ENCODE data around the gene ATRX. TPM values are rescaled to one million over a fixed set of nuclear protein-coding genes. Genes with fewer than 3 reads are reported as not detected.

The ATRX gene
- total RNA-seq, 4 donors from 2014 or later: 86.5 to 148 (median 114) TPM

DNA sequence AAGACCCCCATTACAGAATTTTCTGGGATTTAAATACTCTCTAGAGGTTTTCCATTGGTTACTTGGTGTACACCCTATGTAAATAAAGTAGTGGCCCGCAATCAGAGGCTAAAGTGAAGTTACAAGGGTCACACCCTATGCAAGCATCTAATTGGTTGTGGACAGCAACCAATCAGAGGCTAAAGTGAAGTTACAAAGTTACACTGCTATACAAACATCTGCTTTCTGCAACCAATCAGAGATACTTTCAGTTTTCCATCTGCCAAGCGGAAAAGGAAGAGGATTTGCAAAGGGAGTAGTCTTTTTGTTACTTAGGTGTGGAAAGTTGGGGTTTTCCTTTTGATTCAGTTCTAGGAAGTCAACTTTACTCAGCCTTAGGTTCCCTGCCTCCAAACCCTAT is 2.0 kb upstream of the ATRX start:
- TF ChIP-seq, protein P1, sequence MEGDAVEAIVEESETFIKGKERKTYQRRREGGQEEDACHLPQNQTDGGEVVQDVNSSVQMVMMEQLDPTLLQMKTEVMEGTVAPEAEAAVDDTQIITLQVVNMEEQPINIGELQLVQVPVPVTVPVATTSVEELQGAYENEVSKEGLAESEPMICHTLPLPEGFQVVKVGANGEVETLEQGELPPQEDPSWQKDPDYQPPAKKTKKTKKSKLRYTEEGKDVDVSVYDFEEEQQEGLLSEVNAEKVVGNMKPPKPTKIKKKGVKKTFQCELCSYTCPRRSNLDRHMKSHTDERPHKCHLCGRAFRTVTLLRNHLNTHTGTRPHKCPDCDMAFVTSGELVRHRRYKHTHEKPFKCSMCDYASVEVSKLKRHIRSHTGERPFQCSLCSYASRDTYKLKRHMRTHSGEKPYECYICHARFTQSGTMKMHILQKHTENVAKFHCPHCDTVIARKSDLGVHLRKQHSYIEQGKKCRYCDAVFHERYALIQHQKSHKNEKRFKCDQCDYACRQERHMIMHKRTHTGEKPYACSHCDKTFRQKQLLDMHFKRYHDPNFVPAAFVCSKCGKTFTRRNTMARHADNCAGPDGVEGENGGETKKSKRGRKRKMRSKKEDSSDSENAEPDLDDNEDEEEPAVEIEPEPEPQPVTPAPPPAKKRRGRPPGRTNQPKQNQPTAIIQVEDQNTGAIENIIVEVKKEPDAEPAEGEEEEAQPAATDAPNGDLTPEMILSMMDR (IDR thresholded peaks at IDR 0.05; ENCODE audit: low read depth): no peak

DNA sequence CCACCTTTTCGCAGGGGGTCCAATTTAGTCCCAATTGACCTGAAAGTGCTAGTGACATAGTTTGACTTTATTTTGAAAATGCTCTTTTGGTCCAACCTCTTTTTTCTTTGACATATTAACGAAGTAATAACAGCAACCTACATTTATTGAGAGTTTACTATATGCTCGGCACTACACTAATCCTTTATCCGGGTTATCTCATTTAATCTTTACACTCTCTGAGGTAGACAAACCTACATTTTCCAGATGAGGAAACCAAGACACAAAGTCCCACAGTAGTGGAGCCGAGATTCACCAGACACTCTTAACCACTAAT is 307 bp upstream of the ATRX start:
- TF ChIP-seq, protein P1 (IDR thresholded peaks at IDR 0.05; ENCODE audit: low read depth): no peak

DNA sequence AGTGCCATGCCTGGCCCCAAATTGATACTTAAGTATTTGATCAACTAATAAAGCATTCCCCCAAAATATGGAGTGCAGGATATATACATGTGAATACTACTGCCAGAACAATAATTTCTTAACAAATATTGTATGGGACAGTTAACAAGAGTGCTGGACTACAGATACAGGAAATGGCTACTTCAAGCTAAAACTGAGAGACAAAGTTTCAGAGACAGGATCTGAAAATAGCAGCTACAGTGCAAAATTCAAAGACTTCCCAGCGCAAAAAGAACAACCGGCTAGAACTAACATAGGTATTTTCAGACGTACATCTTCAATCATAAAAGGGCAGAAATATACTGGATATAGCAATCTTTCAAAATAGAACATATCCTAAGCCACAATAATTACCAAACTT is 6.3 kb downstream of the ATRX start:
- TF ChIP-seq, protein P1 (IDR thresholded peaks at IDR 0.05; ENCODE audit: low read depth): no peak

DNA sequence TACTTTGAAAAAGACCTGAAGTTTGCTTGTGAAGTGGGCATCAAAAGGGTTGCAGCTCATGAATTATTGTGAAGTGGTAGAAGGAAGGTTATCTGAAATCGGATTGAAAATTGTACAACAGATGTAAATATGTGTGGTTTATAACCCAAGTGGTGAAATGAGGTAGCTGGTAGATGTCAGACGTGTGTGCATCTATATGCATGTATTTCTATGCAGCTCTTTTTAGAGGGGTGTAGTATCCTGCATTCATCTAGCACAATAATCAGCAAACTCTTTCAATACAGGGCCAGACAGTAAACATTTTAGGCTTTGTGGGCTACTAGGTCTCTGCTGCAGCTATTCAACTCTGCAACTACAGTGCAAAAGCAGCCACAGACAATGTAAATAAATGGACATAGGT is 9.4 kb downstream of the ATRX start:
- TF ChIP-seq, protein P1 (IDR thresholded peaks at IDR 0.05; ENCODE audit: low read depth): no peak

DNA sequence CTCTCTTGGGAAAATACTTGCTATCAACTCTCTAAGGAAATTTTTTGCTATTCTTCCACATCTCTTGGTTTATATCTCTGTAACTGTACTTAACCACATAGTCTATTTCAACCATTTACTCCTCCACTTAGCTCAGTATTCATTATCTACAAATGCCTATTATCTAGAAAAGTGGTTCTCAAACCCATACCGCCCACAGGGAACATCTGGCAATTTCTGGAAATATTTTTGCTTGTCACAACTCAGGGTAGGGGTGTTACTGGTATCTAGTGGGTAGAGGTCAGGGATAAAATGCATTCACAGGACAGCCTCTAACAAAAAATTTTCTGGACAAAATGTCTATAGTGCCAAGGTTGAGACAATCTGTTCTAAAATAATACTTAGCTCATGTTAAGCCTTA is 14.4 kb downstream of the ATRX start:
- TF ChIP-seq, protein P1 (IDR thresholded peaks at IDR 0.05; ENCODE audit: low read depth): no peak

DNA sequence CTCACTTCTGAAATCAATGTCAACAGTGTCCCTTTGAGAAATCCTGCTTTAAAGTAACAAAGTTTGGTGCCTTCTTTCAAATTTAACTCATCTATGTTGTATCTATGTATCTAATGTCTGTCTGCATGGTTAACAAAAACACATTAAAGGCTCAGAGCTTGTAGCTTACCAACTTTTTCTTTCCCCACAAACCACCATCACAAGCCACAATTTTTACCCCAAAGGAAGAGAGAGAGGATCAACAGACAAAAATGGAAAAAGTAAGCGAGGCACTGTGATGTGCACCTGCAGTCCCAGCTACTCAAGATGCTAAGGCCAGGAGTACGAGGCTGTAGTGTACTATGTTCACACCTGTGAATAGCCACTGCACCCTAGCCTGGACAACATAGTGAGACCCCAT is 17.2 kb downstream of the ATRX start:
- TF ChIP-seq, protein P1 (IDR thresholded peaks at IDR 0.05; ENCODE audit: low read depth): no peak

DNA sequence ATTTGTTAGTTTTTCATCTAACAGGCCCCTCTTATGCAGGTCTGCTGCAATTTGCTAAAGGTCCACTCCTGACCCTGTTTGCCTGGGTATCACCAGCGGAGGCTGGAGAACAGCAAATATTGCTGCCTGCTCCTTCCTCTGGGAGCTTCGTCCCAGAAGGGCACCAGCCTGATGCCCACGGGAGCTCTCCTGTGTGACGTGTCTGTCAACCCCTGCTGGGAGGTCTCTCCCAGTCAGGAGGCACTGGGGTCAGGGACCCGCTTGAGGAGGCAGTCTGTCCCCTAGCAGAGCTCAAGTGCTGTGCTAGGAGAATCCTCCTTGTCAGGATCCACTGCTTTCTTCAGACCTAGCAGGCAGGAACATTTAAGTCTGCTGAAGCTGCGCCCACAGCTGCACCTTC is 30.5 kb downstream of the ATRX start:
- TF ChIP-seq, protein P1 (IDR thresholded peaks at IDR 0.05; ENCODE audit: low read depth): no peak

DNA sequence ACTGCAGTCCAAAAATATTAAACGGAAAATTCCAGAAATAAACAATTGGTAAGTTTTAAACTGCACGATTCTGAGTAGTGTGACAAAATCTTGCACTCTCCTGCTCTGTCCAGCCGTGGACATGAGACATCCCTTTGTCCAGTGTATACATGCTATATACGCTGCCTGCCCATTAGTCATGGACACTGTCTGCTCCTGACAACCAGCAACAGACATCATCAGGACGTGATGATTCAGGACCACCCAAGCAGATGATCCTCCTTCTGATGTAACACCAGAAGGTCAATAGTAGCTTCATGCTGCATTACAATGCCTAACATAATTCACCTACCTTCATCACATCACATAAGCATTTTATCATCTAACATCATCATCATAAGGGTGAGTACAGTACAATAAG is 36.3 kb downstream of the ATRX start:
- TF ChIP-seq, protein P1 (IDR thresholded peaks at IDR 0.05; ENCODE audit: low read depth): no peak

All from subcutaneous adipose tissue (tissue), 4 donors.